ENCODE results near the gene PKP4. TPM values are rescaled to one million over a fixed set of nuclear protein-coding genes. Genes with fewer than 3 reads are reported as not detected.

Gene PKP4
- total and polyA plus RNA-seq, 7 donors = 6.8 to 23.8 (median 18.0) TPM

DNA sequence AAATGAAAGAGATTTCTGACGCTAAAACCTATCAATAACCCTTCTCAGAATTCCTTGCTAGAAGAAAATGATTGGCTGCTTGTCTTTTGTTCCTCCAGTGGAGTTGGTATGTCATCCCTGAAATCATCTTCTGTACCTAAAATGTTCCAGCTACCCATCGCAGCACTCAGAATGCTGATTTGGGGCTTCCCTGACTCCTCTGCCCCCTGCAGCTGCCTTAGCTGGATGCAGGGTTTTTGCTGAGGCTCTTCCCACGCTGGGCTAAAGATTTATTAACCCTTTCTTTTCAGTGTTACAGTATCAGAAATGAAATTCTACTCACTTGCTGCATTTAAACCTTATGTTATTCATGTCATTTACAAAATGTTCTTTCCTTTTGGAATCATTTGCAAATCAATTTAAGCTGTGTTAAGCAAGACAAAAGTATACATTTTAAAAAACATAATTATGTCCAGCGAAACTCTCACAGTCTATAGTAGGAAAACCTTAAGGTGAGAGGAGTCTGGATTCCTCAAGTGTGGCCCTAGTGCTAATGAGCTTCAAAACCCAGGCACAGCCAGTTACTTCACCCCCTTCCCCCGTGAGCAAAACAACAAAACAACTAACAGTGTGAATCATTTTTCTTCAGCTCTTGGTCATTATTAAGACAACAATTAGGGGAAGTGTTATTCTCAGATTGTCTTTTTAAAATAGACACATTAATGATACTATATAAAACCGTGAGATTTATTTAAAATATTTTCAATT, 32.8 kb downstream of the PKP4 start:
- intact Hi-C loops (cut with DNase I) = no loop called here

DNA sequence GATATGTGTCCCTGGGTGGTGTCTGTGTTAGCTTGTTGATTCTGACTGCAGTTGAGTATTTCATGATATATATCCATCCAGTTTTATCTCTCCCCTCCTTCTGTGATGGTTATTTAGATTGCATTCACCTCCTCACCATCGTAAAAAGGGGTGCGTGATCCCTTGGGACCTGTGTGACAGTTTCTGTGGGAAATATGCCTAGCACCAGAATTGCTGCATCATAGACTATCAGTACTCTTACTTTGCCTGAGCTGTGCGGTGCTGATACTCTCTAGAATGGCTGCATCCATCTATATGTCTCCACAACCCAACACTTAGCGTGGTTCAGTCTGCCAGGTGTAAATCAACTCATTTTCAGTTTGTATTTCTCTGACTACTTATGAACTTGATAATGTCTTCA, 34.3 kb downstream of the PKP4 start:
- Histone ChIP-seq H3K4me1 (peaks cover 28% of the 10 kb centered on the region), H3K27ac (no peak overlapping the region), H3K4me3 (no peak overlapping the region), H3K27me3 (ENCODE audit: insufficient read depth in 3 of 3, low read length in 2 of 3) (no peaks in the 10 kb centered on the region), H3K36me3 (ENCODE audit: insufficient read depth in 1 of 2, low read depth in 1 of 2) (no peaks in the 10 kb centered on the region), H3K9me3 (no peaks in the 10 kb centered on the region)
- DNase-seq = no peak
- 92 to 98% (median 94%) methylated on average over 4 of the region's 4 CpGs for WGBS, 3 donors
- intact Hi-C loops (cut with DNase I) = no loop called here
- ATAC-seq = no peak
- TF ChIP-seq, protein P1, sequence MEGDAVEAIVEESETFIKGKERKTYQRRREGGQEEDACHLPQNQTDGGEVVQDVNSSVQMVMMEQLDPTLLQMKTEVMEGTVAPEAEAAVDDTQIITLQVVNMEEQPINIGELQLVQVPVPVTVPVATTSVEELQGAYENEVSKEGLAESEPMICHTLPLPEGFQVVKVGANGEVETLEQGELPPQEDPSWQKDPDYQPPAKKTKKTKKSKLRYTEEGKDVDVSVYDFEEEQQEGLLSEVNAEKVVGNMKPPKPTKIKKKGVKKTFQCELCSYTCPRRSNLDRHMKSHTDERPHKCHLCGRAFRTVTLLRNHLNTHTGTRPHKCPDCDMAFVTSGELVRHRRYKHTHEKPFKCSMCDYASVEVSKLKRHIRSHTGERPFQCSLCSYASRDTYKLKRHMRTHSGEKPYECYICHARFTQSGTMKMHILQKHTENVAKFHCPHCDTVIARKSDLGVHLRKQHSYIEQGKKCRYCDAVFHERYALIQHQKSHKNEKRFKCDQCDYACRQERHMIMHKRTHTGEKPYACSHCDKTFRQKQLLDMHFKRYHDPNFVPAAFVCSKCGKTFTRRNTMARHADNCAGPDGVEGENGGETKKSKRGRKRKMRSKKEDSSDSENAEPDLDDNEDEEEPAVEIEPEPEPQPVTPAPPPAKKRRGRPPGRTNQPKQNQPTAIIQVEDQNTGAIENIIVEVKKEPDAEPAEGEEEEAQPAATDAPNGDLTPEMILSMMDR (IDR thresholded peaks at IDR 0.05) = no peak

More for the DNA sequence above, 32.8 kb downstream of the PKP4 start:
- WGBS, 3 donors = 46 to 56% (median 50%) methylated on average over 6 of the region's 6 CpGs
- H3K4me3 ChIP-seq = no peak overlapping the region
- no peaks in the 10 kb centered on the region for H3K36me3 ChIP-seq (ENCODE audit: insufficient read depth in 1 of 2, low read depth in 1 of 2)
- no peak for ATAC-seq
- H3K9me3 ChIP-seq = no peaks in the 10 kb centered on the region
- DNase-seq = no peak
- TF ChIP-seq, protein P1 (IDR thresholded peaks at IDR 0.05) = no peak
- H3K27ac ChIP-seq = no peak overlapping the region
- no peaks in the 10 kb centered on the region for H3K27me3 ChIP-seq (ENCODE audit: insufficient read depth in 3 of 3, low read length in 2 of 3)
- peaks cover 30% of the 10 kb centered on the region for H3K4me1 ChIP-seq

DNA sequence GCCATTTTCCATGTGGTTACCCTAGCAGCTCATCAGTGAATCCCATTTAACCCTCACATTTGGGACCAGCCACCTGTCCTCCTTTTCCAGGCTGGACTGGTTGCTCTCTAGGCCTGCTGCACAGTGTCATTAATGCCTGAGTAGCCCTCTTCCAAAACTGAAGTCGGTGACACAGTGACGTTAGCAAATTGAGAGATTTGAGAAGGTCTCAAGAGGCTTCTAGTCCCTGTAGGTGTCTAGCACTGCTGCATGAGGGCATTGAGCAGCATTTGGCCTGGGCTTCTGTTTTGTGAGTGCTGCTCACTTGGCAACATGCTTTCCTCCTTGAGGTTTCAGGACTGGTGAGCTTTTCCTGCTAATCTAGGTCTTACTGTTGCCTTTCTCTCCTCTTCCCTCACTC, 36.7 kb downstream of the PKP4 start:
- Histone ChIP-seq H3K36me3 (ENCODE audit: insufficient read depth in 1 of 2, low read depth in 1 of 2) (no peaks in the 10 kb centered on the region), H3K27me3 (ENCODE audit: insufficient read depth in 3 of 3, low read length in 2 of 3) (no peaks in the 10 kb centered on the region), H3K9me3 (no peaks in the 10 kb centered on the region), H3K4me3 (no peak overlapping the region), H3K27ac (no peak overlapping the region), H3K4me1 (peaks cover 16% of the 10 kb centered on the region)
- 13 to 75% (median 15%) methylated on average over 2 of the region's 2 CpGs for WGBS, 3 donors
- ATAC-seq (no peak), DNase-seq (no peak)
- intact Hi-C loops (cut with DNase I) = no loop called here
- TF ChIP-seq, protein P1 (IDR thresholded peaks at IDR 0.05) = no peak

DNA sequence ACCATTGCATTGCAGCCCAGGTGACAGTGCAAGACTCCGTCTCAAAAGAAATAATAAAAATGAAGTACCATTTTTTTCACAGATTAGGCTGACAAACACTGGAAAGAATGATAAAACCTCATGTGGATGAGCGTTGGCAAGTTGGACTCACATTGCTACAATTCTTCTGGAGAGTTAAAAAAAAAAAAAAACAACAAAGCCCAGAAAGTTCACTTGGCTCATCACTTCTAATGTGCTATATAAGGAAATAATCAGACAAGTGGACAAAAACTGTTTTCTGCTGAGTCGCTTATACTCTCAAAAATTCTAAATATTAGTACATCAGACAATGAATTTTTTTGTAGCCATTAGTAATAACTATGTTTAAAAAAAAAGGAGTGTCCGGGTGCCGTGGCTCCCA, 38.4 kb downstream of the PKP4 start:
- 80 to 88% (median 86%) methylated on average over 5 of the region's 5 CpGs for WGBS, 3 donors
- no peaks in the 10 kb centered on the region for H3K27me3 ChIP-seq (ENCODE audit: insufficient read depth in 3 of 3, low read length in 2 of 3)

More for the DNA sequence above, 38.4 kb downstream of the PKP4 start:
- Histone ChIP-seq H3K27ac (no peak overlapping the region), H3K36me3 (ENCODE audit: insufficient read depth in 1 of 2, low read depth in 1 of 2) (no peaks in the 10 kb centered on the region), H3K4me1 (peaks cover 4% of the 10 kb centered on the region), H3K4me3 (no peak overlapping the region), H3K9me3 (no peaks in the 10 kb centered on the region)
- intact Hi-C loops (cut with DNase I) = no loop called here
- TF ChIP-seq, protein P1 (IDR thresholded peaks at IDR 0.05) = no peak
- DNase-seq (no peak), ATAC-seq (no peak)
